Adipose tissue (tissue), 3 donors: Measurements from ENCODE around the gene DPYSL4. TPM values are rescaled to one million over a fixed set of nuclear protein-coding genes. Genes with fewer than 3 reads are reported as not detected.

Source experiments
- H3K27ac ChIP-seq: one replicate; pipeline ENCODE4 v1.5.1; 2013; ENCODE audit warnings: low read depth, low read length
- WGBS, 3 donors: extraction: QIAGEN DNeasy Blood & Tissue Kit; methylation state at CpG; one replicate each; pipeline ENCODE4 v1.1.7; 2013; 5-methylcytosine and 5-hydroxymethylcytosine counted together
- polyA plus RNA-seq, 3 donors: library from polyadenylated mRNA; stranded (reverse); fragments of 200-250 nt; gene quantifications; one replicate each; pipeline ENCODE4 v1.2.3, GENCODE V29; 2013
- donor health status: healthy with polysubstance abuse.
- donor health status: Bipolar disorder and iron deficiency.
- donor health status: healthy.

The DPYSL4 gene
- polyA plus RNA-seq, 3 donors: 0.54 to 0.82 (median 0.67) TPM

DNA sequence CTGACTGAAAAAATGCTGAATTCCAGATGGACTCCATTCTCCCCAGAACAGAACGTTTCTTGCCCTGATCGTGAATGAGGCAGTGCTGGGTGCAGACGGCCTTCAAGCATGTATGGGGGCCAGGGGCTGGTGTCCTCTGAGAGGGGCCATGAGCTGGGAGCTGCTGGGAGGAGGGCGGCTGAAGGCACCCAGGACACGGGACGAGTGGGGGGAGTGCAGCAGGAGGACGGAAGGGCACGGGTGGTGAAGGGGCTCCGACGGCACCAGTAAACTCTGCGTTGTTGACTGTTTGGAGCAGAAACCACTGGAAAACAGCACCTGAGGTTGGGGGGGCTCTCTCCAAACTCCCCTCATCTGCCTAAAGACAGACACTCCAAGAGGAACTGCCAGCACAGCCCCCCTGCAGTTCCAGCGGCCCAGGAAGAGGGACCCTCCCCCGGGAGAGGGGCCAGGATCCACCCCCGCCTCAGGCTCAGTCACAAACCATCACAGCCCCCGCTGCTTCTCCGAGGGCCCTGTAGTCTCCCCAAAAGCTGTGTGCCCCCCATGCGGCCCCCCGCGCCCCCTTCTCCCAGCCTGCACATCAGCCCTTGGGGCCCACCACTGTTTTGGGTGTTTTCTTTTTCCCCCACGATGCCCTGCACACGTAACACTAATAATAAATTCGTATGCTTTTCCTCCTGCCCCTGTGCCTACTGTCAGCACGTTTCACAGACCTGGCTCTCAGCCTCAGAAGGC is 55.5 kb downstream of the DPYSL4 start:
- WGBS, 3 donors: 80 to 85% (median 84%) methylated on average over 22 to 23 of the region's 23 CpGs
- no peak overlapping the region for H3K27ac ChIP-seq

GRCh38 chr10:132243141-132243540 is 56.4 kb downstream of the DPYSL4 start:
- 89 to 95% (median 90%) methylated on average over 12 of the region's 12 CpGs for WGBS, 3 donors
- no peak overlapping the region for H3K27ac ChIP-seq

DNA sequence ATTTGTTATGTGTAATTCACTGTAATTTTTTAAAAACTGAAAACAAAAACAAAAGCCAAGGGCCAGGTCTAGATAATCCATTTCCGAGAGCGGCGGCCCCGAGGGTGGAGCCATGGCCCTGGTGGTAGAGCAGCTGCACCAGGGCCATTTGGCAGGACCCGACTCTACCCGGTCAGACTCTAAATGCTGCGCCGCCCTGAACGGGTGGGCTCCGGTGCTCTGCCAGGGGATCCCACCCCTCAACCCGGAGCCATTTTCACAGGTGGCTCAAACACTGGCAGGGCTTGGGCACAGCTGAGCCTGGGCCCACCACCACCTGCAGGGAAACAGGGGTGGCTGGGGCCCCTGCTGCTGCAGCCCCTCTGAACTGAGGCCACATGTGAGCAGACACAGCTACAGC is 56.9 kb downstream of the DPYSL4 start:
- no peak overlapping the region for H3K27ac ChIP-seq
- WGBS, 3 donors: 94 to 98% (median 97%) methylated on average over 11 of the region's 11 CpGs

DNA sequence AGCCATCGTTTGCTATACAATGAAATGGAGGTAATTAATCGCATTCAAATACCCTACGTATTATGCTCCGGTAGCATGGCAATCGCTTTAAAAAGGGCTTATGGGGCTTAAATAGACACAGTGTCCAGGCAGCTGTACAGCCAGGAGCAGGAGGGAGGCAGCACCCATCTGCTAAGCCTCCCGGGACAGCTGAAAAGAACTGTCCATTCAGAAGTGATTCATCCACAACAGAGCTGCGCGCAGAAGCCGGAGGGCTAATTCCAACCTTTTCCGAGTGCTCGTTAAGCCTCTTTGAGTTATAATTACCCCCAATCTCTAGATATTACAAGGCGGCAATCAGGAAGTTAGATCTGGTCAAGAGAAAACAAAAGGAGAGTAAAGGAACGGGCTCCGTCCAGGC is 58.3 kb downstream of the DPYSL4 start:
- H3K27ac ChIP-seq: no peak overlapping the region
- WGBS, 3 donors: 93 to 95% (median 95%) methylated on average over 14 of the region's 14 CpGs

DNA sequence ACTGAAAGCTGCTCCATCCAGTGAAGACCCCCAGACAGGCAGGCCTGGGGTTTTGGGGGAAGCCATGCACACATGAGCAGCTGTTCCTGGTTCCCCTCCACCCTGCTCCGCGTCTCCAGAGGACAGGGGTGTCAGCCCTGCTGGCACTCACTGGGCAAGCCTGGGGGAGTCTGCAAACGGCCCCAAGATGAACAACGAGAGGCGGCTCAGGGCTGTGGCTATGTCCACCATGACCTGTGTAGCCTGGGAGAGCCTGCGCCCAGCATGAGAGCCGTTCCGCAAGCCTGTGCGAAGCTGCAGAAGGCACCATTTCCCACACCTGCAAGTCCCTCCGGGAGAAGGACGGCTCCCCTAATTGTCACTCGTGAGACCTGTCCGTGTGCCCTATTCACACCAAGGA is 59.5 kb downstream of the DPYSL4 start:
- no peak overlapping the region for H3K27ac ChIP-seq
- 90 to 94% (median 93%) methylated on average over 13 of the region's 13 CpGs for WGBS, 3 donors

- no peak overlapping the region for H3K27ac ChIP-seq
- WGBS, 3 donors: 78 to 86% (median 78%) methylated on average over 19 of the region's 19 CpGs
Observed at GRCh38 chr10:132247943-132248342, 61.2 kb downstream of the DPYSL4 start.

DNA sequence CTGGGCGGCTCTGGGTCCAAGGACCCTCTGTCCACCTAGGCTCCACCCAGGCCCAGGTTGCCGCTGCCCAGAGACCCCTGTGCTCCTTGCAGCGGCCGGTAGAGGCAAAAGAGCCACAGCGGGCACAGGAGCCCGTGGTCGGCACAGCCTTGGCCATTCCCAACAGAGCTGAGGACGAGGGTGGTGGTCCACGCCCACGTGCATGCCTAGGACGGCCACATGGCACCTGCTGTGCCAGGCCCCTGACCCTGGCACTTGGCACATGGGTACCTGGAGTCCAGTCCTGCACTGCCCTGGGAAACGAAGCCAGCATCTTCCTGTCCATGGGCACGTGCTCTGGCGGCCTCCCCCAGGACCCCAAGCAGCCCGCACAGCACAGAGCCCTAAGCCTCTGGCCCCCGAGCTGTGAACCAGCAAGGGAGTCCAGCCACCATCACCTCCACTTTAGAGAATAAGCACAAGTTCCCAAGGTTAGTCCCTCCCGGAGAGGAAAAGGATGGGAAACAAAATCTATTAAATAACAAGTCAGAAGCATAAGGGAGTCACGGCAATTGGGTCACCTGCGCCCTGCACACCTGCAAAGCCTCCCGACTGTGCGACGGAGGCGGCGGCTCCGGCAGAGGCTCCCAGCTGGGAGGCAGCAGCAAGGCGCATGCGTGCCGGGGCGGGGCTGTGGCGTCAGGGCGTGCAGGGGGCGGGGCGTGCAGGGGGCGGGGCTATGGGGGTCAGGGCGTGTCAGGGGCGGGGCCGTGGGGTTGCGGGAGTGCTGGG is 61.9 kb downstream of the DPYSL4 start:
- no peak overlapping the region for H3K27ac ChIP-seq
- 57 to 60% (median 60%) methylated on average over 37 to 38 of the region's 38 CpGs for WGBS, 3 donors

DNA sequence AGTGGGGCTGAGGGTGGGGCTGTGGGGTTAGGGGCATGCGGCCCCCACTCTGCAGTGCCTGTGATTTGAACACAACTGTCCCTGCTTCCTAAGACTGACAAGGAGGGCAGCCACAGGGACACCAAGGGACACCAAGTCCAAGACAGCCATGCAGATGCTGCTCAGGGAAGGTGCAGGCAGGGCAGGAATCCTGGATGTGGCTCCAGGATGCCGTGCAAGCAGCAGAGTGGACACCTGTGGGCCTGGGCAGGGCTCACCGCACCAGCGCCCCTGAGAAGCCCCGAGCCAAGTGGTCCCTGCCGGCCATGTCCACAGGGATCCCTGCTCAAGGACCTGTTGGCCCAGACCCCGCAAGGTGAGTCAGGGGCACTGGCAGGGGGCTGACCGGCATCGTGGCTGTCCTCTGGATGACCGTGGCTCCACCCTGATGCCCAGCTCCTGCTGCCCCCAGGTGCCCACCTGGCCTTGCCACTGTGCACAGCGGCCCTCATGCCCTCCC is 62.5 kb downstream of the DPYSL4 start:
- H3K27ac ChIP-seq: no peak overlapping the region
- 82 to 91% (median 90%) methylated on average over 9 to 11 of the region's 11 CpGs for WGBS, 3 donors

- H3K27ac ChIP-seq: no peak overlapping the region
- WGBS, 3 donors: 64 to 66% (median 66%) methylated on average over 17 of the region's 17 CpGs
Observed at GRCh38 chr10:132249824-132250375, 63.2 kb downstream of the DPYSL4 start.

GRCh38 chr10:132250481-132251475 is 64.0 kb downstream of the DPYSL4 start:
- no peak overlapping the region for H3K27ac ChIP-seq
- 80 to 87% (median 85%) methylated on average over 25 to 28 of the region's 30 CpGs for WGBS, 3 donors

- H3K27ac ChIP-seq: no peak overlapping the region
- WGBS, 3 donors: 89 to 91% (median 90%) methylated on average over 6 of the region's 6 CpGs
Observed at GRCh38 chr10:132251928-132252327, 65.2 kb downstream of the DPYSL4 start.

GRCh38 chr10:132252412-132252811 is 65.7 kb downstream of the DPYSL4 start:
- 87 to 94% (median 92%) methylated on average over 17 of the region's 17 CpGs for WGBS, 3 donors
- no peak overlapping the region for H3K27ac ChIP-seq

DNA sequence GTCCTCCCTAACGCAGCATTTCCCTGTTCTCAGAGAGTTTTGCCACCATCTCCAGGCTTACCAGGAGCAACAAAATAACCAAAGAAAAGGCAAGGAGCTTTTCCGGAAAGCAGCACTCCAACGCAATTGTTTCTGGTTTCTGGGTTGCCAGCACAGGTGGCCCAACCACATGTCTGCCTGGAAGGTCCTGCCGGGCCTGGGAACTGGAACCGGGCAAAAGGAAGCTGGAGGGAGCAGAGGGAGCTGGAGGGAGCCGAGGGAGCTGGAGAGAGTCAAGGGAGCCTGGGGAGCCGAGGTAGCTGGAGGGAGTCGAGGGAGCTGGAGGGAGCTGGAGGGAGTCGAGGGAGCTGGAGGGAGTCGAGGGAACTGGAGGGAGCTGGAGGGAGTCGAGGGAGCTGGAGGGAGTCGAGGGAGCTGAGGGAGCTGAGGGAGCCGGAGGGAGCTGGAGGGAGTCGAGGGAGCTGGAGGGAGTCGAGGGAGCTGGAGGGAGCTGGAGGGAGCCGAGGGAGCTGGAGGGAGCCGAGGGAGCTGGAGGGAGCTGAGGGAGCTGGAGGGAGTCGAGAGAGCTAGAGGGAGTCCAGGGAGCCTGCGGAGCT is 66.4 kb downstream of the DPYSL4 start:
- 55 to 66% (median 64%) methylated on average over 15 to 19 of the region's 19 CpGs for WGBS, 3 donors
- H3K27ac ChIP-seq: no peak overlapping the region

- 64 to 71% (median 69%) methylated on average over 14 of the region's 14 CpGs for WGBS, 3 donors
- no peak overlapping the region for H3K27ac ChIP-seq
Observed at GRCh38 chr10:132254841-132255240, 68.1 kb downstream of the DPYSL4 start.
